Activated naive CD8-positive, alpha-beta T cell treated with anti-CD3 and anti-CD28 coated beads, Interleukin-2, amount 10 ng/mL, durations not matched to agents 7 days and 5 days (primary cell): ENCODE results near the gene KCNA2. TPM values are rescaled to one million over a fixed set of nuclear protein-coding genes. Genes with fewer than 3 reads are reported as not detected.

Source experiments
- ATAC-seq: fragments of 150-1000 bp; cut with Tn5 transposase; one replicate; pipeline ENCODE4 v1.10.0; 2021; ENCODE audit warnings: low read depth, moderate library complexity
- POLR2A ChIA-PET: fragments of 350-600 bp; sonication (Branson Sonifier 250); formaldehyde crosslinking; loops from one replicate; lab custom pipeline; 2021; ENCODE audit warnings: antibody characterized with exemption; lab: Charles Lee
- DNase-seq: peaks from one replicate; pipeline ENCODE4 v3.0.0; 2021
- H3K27ac Mint-ChIP-seq: one replicate; pipeline ENCODE4 v1.8.0; 2022; ENCODE audit warnings: mild to moderate bottlenecking, mixed read lengths
- H3K27me3 Mint-ChIP-seq: one replicate; pipeline ENCODE4 v1.8.0; 2022; ENCODE audit warnings: mild to moderate bottlenecking, moderate library complexity, mixed read lengths
- H3K36me3 Mint-ChIP-seq: one replicate; pipeline ENCODE4 v1.8.0; 2021; ENCODE audit warnings: mild to moderate bottlenecking, mixed read lengths
- H3K4me1 Mint-ChIP-seq: one replicate; pipeline ENCODE4 v1.8.0; 2021; ENCODE audit warnings: mixed read lengths
- H3K4me3 Mint-ChIP-seq: one replicate; pipeline ENCODE4 v1.8.0; 2022; ENCODE audit warnings: mild to moderate bottlenecking, moderate library complexity, mixed read lengths
- H3K9me3 Mint-ChIP-seq: one replicate; pipeline ENCODE4 v1.8.0; 2021; ENCODE audit warnings: mixed read lengths
- total RNA-seq, 2 experiments: library from RNA; stranded (reverse); gene quantifications; one replicate each; pipeline ENCODE4 v1.2.3, GENCODE V29; 2021

KCNA2 gene
- total RNA-seq, 2 experiments from 2014 or later: 1.1 to 1.6 TPM

DNA sequence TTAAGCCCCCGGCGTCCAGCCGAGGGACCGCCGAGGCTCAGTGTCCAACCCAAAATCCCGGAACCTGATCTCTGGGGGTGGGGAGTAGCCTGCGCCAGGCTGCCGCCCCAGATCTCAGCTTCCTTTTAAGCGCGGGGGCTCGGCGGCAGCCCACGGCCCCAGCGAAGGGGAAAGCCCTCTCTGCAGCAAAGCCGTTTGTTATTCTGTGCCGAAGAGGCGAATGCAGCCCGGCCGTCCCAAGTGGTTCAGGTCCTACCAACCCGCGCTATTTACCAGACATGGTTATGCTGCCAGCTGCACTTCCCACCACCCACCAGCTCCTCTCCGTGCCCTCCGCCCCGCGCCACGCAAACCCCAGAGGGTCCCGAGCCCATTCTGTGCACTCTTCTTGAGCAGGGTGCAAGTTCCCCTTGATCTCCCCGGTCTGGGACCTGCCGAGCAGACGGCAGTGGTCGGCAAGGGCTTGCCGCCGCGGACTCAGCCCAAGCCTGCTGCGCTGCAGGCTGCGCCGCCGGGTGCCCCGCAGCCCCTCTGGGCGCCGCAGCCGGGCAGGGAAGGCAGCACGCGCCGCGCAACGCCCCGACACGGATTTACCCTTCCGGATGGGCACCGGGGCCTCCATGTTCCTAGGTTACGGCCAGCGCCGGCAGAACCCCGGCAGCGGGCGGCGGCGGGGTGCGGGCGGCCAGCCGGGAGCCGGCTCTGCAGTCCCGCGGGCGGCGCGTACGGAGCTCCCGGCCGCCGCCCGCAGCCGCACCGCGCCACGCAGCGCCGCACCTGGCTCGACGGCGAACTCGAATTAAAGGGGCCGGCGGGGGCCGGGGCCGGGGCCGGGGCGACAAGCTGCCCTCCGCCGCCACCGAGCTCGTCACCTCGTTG is 738 bp upstream of the KCNA2 start:
- H3K4me3 Mint-ChIP-seq: peak overlapping the region; percentile 79
- peak; percentile 54 for ATAC-seq
- peaks cover 51% of the 10 kb centered on the region for H3K27me3 Mint-ChIP-seq
- no peaks in the 10 kb centered on the region for H3K36me3 Mint-ChIP-seq
- H3K27ac Mint-ChIP-seq: no peak overlapping the region
- peak; percentile 53 for DNase-seq
- peaks cover 21% of the 10 kb centered on the region for H3K4me1 Mint-ChIP-seq
- POLR2A ChIA-PET: interaction anchor here (0.6 kb wide), 1 partner anchor 95 kb away, joined by 4 read pairs; no protein-coding TSS in a partner anchor
- H3K9me3 Mint-ChIP-seq: no peaks in the 10 kb centered on the region

DNA sequence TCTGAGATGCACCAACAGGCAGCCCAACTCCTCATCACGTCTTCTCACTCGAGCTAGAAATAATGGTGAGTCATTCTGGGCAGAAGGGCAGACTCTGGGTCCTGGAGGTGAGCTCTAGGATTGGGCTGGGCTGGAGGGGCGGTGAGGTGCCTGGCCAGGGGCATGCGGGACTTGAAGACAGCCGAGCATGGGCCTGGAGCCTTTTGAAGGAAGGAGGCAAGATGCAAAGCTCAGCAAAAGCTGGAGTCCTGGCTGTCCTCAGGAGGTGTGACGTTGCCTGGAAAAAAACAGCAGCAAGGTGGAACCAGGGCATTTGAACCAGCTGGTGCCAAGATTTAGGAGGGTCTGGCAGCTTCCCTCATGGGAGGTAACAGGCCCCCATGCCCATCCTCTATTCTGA is 712 bp downstream of the KCNA2 start:
- no peak for DNase-seq
- POLR2A ChIA-PET: no interaction called here
- Mint-ChIP-seq H3K4me1 (peaks cover 17% of the 10 kb centered on the region), H3K27ac (no peak overlapping the region), H3K27me3 (peaks cover 50% of the 10 kb centered on the region), H3K9me3 (no peaks in the 10 kb centered on the region), H3K4me3 (no peak overlapping the region), H3K36me3 (no peaks in the 10 kb centered on the region)
- no peak for ATAC-seq

DNA sequence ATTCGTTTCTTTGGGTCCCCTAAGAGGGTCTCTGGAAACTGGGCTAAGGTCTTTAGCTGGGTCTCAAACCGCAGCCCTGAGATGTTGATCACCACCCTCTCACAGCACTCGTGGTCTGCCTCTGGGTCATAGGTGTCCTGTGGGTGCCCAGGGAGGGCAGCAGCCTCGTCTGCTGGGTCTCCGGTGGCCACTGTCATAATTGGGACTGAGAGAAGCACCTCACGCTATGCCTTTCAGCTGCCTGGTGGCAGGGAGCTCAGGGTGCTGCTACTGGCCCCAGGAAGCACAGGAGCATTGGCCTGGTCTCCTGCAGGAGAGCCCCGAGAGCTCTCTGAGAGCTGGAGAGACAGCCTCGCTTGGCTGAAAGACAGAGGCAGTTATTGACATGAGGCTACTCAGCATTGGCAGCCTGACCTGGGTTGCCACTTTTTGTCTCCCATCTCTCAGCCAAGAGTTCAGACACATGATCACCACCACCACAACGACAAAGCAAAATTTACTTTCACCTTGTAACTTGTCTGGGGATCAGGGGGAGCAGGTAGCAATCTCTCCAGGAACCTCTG is 1.5 kb downstream of the KCNA2 start:
- Mint-ChIP-seq H3K27me3 (peaks cover 48% of the 10 kb centered on the region), H3K4me1 (peaks cover 13% of the 10 kb centered on the region), H3K4me3 (no peak overlapping the region), H3K36me3 (no peaks in the 10 kb centered on the region), H3K27ac (no peak overlapping the region), H3K9me3 (no peaks in the 10 kb centered on the region)
- POLR2A ChIA-PET: no interaction called here
- ATAC-seq (no peak), DNase-seq (no peak)

DNA sequence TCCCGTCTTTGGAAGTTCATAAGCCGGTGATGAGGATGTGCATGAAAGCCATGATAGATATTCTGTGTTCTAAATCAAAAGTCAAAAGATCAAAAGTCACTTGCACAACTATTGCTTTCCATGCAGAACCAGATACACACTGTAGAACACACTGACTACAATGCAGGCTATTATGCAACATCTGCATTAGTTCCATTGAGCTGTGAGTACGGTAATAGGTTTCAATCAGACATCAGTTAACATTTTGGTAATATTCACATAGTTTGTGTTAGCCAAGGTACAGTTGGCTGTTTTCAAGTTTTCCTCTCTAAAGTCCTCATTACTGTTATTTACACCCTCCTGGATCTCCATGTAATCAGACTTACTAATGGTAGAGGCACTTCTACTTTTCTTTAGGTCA is 3.1 kb downstream of the KCNA2 start:
- H3K27me3 Mint-ChIP-seq: peaks cover 33% of the 10 kb centered on the region
- H3K4me3 Mint-ChIP-seq: no peak overlapping the region
- peaks cover 11% of the 10 kb centered on the region for H3K4me1 Mint-ChIP-seq
- ATAC-seq: no peak
- H3K36me3 Mint-ChIP-seq: no peaks in the 10 kb centered on the region
- no peak overlapping the region for H3K27ac Mint-ChIP-seq
- POLR2A ChIA-PET: no interaction called here
- no peaks in the 10 kb centered on the region for H3K9me3 Mint-ChIP-seq
- DNase-seq: no peak

DNA sequence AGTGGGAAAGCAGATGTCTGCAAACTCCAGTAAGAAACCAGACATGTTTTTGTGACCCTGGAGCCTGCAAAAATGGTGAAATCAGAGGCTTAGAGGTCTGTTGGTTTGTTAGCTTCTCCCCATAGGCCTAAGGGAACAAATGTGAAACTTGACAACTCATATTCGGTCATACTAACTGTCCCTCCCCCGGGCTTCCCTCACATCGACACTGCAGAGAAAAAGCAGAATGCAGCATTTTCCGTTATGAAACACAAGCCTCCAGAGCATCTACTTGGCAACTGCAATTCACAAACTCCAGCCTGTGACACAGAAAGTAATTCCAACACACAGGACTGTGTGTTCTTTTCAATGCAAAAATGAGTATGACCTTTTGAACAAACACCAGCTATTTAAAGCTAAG is 3.7 kb downstream of the KCNA2 start:
- no peak for ATAC-seq
- no peaks in the 10 kb centered on the region for H3K9me3 Mint-ChIP-seq

DNA sequence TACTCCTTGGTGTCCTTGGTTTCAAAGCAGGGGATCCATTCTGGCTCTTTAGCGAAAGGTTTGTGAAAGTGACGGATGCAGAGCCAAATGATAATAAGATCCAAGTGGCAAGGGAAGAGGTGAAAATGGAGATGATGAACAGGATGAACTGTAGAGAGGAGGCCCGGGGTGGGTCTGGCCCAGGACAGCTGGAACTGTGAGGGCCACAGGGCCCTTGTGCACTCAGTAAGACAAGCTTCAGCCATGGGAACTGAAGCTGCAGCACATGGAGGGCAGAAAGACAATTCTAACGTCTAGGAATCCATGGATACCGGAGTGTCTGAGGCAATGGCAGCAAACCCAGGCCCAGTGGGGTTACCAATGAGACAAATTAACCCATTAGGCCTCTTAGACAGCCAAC is 4.8 kb downstream of the KCNA2 start:
- no peaks in the 10 kb centered on the region for H3K9me3 Mint-ChIP-seq
- POLR2A ChIA-PET: no interaction called here
- H3K4me3 Mint-ChIP-seq: no peak overlapping the region
- ATAC-seq (no peak), DNase-seq (no peak)
- no peaks in the 10 kb centered on the region for H3K36me3 Mint-ChIP-seq
- peaks cover 19% of the 10 kb centered on the region for H3K27me3 Mint-ChIP-seq
- H3K27ac Mint-ChIP-seq: no peak overlapping the region
- H3K4me1 Mint-ChIP-seq: peaks cover 3% of the 10 kb centered on the region

More for the DNA sequence above, 3.7 kb downstream of the KCNA2 start:
- H3K4me1 Mint-ChIP-seq: peaks cover 8% of the 10 kb centered on the region
- no peak overlapping the region for H3K27ac Mint-ChIP-seq
- no peaks in the 10 kb centered on the region for H3K36me3 Mint-ChIP-seq
- POLR2A ChIA-PET: no interaction called here
- DNase-seq: no peak
- peaks cover 27% of the 10 kb centered on the region for H3K27me3 Mint-ChIP-seq
- no peak overlapping the region for H3K4me3 Mint-ChIP-seq

DNA sequence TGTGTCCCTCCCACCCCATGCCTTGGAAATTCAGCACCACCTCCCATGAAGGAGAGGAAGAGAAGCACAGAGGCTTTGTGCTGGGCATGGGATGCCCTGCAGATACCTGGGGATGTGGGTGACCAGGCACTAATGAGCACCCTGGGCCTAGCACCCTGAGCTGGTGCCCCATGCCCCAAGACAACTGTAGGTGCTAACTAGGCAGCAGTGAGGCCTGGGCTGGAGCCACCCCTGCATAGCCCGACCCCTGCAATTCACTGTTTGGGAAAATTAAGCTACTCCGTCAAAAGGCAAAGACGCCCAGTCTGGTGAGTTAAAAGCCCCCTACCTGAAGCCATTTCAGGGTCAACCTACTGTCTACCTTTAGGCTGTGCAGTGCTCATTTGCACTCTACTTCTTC is 5.4 kb downstream of the KCNA2 start:
- ATAC-seq (no peak), DNase-seq (no peak)
- Mint-ChIP-seq H3K27me3 (peaks cover 16% of the 10 kb centered on the region), H3K9me3 (no peaks in the 10 kb centered on the region), H3K4me3 (no peak overlapping the region), H3K36me3 (no peaks in the 10 kb centered on the region), H3K4me1 (no peaks in the 10 kb centered on the region), H3K27ac (no peak overlapping the region)
- POLR2A ChIA-PET: no interaction called here

DNA sequence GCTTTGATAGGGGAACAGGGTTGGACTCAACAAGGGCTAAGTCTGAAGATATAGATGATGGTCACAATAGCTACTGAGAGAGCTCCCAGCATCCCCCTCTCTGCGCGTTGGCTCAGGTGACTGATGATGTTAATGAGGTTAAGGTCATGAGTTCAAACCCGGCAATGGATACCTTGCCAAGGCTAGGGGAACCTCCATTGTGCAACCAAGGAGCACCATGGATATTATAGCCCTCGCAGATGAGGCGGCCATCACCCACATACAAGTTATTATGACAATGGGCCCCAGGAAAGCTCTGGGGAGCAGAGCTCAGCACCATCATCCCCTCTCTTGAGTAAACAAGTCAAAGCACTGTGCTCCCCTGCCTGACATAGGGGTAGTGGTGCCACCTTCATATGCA is 8.2 kb downstream of the KCNA2 start:
- no peaks in the 10 kb centered on the region for H3K9me3 Mint-ChIP-seq
- no peak overlapping the region for H3K27ac Mint-ChIP-seq
- H3K36me3 Mint-ChIP-seq: no peaks in the 10 kb centered on the region
- no peak overlapping the region for H3K4me3 Mint-ChIP-seq
- POLR2A ChIA-PET: no interaction called here
- ATAC-seq: no peak
- DNase-seq: no peak
- H3K4me1 Mint-ChIP-seq: peaks cover 1% of the 10 kb centered on the region
- H3K27me3 Mint-ChIP-seq: peaks cover 5% of the 10 kb centered on the region

DNA sequence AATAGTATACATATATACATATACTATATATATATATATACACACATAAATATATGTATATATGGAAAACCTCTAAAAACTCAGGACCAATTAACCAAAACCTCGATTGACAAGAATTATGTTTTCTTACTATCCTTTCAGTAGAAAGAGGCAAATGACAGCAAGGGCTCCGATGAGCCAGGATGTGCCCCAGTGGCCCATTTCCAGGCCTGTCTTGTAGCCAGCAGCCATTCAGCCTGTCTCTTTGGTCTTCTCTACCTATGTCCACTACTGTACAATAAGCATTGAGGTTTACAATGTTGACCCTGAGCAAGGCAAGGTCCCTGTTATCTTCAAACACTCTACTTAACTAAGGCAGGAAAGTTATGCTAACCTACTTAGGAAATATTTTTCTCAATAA is 9.8 kb downstream of the KCNA2 start:
- peaks cover 8% of the 10 kb centered on the region for H3K27me3 Mint-ChIP-seq
- peaks cover 1% of the 10 kb centered on the region for H3K4me1 Mint-ChIP-seq
- no peaks in the 10 kb centered on the region for H3K9me3 Mint-ChIP-seq
- POLR2A ChIA-PET: no interaction called here
- H3K4me3 Mint-ChIP-seq: no peak overlapping the region
- no peak for ATAC-seq
- no peak for DNase-seq
- no peak overlapping the region for H3K27ac Mint-ChIP-seq
- H3K36me3 Mint-ChIP-seq: no peaks in the 10 kb centered on the region

DNA sequence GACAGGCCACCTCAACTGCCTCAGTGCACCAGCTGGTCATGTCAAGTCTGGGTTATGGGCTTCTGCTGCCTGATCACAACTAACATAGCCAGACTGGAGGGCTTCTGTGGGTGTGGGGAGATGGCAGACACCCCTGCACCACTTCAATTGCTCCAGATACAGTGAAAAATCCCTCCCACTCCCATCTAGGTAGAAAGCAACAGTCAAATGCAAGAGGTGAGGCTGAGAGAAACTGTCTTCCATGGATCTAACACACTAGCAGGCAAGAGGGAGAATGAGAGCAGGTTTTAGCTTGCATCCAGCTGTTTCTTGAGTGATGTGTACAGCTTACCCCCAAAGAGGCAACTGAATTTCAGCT is 10.8 kb downstream of the KCNA2 start:
- H3K27me3 Mint-ChIP-seq: peaks cover 5% of the 10 kb centered on the region
- DNase-seq: no peak
- no peak for ATAC-seq
- POLR2A ChIA-PET: no interaction called here
- H3K9me3 Mint-ChIP-seq: no peaks in the 10 kb centered on the region
- H3K4me1 Mint-ChIP-seq: peaks cover 1% of the 10 kb centered on the region
- no peak overlapping the region for H3K27ac Mint-ChIP-seq
- H3K4me3 Mint-ChIP-seq: no peak overlapping the region
- H3K36me3 Mint-ChIP-seq: no peaks in the 10 kb centered on the region

DNA sequence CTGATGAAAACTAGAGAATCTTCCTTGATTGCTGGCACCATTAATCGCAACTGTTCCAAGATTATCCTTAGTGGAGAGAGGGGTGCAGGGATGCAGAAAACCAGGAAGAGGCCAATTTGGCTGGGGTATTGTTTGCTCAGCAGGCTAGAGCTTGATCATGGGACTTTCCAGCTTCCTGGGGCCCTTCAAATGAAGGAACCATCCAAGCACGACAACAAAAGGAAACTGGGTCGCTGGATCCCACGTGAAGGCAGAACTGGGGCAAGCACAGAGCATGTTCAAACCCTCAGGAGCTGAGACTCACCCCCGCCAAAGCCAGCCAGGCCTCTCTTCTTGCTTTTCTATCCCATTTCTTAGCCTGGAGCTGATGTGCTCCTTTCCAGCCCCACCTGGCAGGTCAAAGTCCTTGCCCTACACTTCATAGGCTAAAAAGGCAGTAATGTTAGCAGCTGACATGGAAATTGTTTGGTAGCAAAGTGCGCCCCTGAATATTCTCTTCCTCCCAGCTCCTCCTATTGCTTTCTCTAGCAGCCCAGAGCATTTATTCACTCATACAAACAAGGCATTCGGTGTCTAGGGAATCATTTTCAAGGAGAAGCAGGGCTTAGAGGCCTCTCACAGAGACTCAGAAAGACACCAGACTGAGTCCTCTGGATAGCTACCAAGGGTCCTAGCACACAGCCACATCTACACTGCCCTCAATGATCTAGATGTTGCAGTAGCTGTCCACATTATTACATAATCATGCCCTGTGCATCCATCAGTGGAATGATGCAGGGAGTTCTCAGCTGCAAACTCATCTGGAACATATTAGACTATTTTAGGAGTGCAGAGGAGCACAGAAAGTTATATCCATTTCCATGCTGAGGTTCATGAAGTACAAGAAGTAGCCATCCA is 11.5 kb downstream of the KCNA2 start:
- Mint-ChIP-seq H3K27me3 (peaks cover 5% of the 10 kb centered on the region), H3K36me3 (no peaks in the 10 kb centered on the region), H3K9me3 (no peaks in the 10 kb centered on the region), H3K4me1 (peaks cover 1% of the 10 kb centered on the region), H3K4me3 (no peak overlapping the region), H3K27ac (no peak overlapping the region)
- no peak for ATAC-seq
- DNase-seq: no peak
- POLR2A ChIA-PET: no interaction called here

DNA sequence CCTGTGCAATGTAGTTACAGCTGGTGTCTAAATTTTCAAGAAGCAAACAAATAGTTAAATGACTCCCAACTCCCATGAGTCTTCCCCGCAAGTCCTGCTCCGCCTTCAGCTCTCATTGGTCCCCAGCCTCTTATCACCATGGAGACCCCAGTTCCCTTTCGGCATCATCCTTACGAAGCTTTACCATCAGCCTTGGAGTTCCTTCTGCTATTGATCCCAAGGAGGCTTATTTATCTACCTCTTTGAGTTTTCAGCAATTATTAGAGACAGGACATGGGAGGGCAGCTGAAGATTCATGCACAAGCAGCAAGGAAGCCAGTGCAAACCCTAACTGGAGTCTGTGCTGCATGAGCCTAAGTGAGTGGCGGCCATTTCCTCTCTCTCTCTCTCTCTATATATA is 12.3 kb downstream of the KCNA2 start:
- no peak for ATAC-seq
- peaks cover 1% of the 10 kb centered on the region for H3K4me1 Mint-ChIP-seq
- POLR2A ChIA-PET: interaction anchor here (0.6 kb wide), 1 partner anchor 195 kb away, joined by 5 read pairs; no protein-coding TSS in a partner anchor
- no peak for DNase-seq
- no peaks in the 10 kb centered on the region for H3K36me3 Mint-ChIP-seq
- no peak overlapping the region for H3K4me3 Mint-ChIP-seq
- H3K27me3 Mint-ChIP-seq: peaks cover 7% of the 10 kb centered on the region
- H3K27ac Mint-ChIP-seq: no peak overlapping the region
- no peaks in the 10 kb centered on the region for H3K9me3 Mint-ChIP-seq

DNA sequence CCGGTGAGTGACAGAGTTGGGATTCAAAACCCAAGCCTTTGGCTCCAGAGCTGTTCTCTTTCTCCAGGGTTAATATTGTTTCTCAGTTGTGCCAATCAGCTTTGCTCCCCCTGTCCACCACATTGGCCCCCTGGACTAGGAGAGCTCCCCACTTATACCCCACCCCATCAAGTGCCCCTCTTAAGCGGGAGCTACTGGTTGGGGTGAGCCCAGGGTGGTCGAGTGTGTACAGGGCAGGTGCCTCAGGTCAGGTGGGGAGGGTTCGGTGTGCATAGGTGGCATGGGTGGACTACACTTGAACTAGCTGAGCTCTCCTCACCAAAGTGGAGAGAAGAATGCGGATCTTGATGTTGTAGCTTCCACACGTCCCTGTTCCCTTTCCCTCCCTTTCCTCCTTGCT is 14.2 kb downstream of the KCNA2 start:
- POLR2A ChIA-PET: no interaction called here
- DNase-seq (no peak), ATAC-seq (no peak)
- peaks cover 17% of the 10 kb centered on the region for H3K27me3 Mint-ChIP-seq
- H3K4me3 Mint-ChIP-seq: no peak overlapping the region
- peaks cover 1% of the 10 kb centered on the region for H3K4me1 Mint-ChIP-seq
- H3K36me3 Mint-ChIP-seq: no peaks in the 10 kb centered on the region
- H3K9me3 Mint-ChIP-seq: no peaks in the 10 kb centered on the region
- no peak overlapping the region for H3K27ac Mint-ChIP-seq
